ENCODE results near the gene SLC4A1.

The SLC4A1 gene

DNA sequence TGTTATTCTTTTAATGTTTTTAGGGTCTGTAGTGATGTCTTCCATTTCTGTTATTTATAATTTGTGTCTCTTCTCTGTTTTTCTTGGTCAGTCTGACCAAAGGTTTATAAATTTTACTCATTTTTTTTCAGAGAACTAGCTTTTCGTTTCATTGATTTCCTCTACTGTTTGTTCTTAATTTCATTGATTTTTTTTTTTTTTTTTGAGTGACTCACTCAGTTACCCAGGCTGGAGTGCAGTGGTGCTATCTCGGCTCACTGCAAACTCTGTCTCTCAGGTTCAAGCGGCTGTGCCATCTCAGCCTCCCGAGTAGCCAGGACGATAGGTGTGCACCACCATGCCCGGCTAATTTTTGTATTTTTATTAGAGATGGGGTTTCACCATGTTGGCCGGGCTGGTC, 35.9 kb downstream of the SLC4A1 start:
- TF ChIP-seq CTCF (IDR thresholded peaks at IDR 0.05; ENCODE audit: insufficient read depth, low read length, poor library complexity, severe bottlenecking) = no peak
- Histone ChIP-seq H3K27me3 (replicated peaks; ENCODE audit: control insufficient read depth, insufficient read depth, low read length) (no peaks in the 10 kb centered on the region), H3K4me3 (replicated peaks; ENCODE audit: low read depth, low read length) (no peak overlapping the region), H3K36me3 (ENCODE audit: control insufficient read depth, insufficient read depth, low read length) (no peaks in the 10 kb centered on the region)
- no peak for DNase-seq (ENCODE audit: extremely low read depth, insufficient read length)

DNA sequence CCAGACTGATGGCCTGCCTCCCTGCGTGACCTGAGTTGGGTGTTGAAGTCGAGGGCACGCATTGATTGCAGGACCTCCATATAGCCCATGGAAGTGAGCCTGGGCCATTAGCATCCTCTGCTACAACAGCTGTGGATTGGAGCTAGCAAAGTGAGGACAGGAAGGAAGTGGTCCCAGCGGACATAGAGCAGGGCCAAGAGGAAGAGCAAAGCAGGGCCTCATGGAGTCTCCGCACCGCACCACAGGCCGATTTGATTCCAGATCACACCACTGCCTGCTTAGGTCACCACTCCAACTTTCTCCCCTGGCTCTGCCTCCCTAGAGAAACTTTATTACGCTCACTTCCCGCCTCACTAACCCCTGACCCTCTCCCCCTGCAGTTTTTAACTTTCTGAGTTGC, 37.8 kb downstream of the SLC4A1 start:
- no peak overlapping the region for H3K4me3 ChIP-seq (replicated peaks; ENCODE audit: low read depth, low read length)
- H3K27me3 ChIP-seq (replicated peaks; ENCODE audit: control insufficient read depth, insufficient read depth, low read length) = no peaks in the 10 kb centered on the region
- DNase-seq (ENCODE audit: extremely low read depth, insufficient read length) = no peak
- TF ChIP-seq CTCF (IDR thresholded peaks at IDR 0.05; ENCODE audit: insufficient read depth, low read length, poor library complexity, severe bottlenecking) = no peak
- no peaks in the 10 kb centered on the region for H3K36me3 ChIP-seq (ENCODE audit: control insufficient read depth, insufficient read depth, low read length)

DNA sequence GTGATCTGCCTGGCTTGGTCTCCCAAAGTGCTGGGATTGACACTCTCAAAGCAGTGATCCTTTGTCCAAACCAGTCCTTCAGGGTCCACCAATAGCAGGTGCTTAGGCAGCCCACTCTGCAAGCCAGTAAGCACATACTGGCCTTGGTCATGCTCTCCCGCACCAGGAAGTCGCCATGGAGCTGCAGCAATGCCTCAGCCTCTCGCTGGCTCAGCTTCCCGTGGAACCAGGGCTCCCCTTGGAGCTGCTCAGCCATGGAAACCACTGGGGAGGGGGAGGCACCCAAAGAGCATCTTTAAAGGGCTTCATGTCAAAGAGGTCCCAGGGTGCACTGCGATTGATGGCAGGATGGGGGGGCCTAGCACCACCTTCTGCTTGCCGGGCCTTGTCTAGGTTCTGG, 38.8 kb downstream of the SLC4A1 start:
- DNase-seq (ENCODE audit: extremely low read depth, insufficient read length) = no peak
- H3K27me3 ChIP-seq (replicated peaks; ENCODE audit: control insufficient read depth, insufficient read depth, low read length) = no peaks in the 10 kb centered on the region
- H3K4me3 ChIP-seq (replicated peaks; ENCODE audit: low read depth, low read length) = no peak overlapping the region
- H3K36me3 ChIP-seq (ENCODE audit: control insufficient read depth, insufficient read depth, low read length) = no peaks in the 10 kb centered on the region
- no peak for TF ChIP-seq CTCF (IDR thresholded peaks at IDR 0.05; ENCODE audit: insufficient read depth, low read length, poor library complexity, severe bottlenecking)

GRCh38 chr17:44223541-44224071, 44.3 kb downstream of the SLC4A1 start:
- Histone ChIP-seq H3K4me3 (replicated peaks; ENCODE audit: low read depth, low read length) (no peak overlapping the region), H3K36me3 (ENCODE audit: control insufficient read depth, insufficient read depth, low read length) (no peaks in the 10 kb centered on the region), H3K27me3 (replicated peaks; ENCODE audit: control insufficient read depth, insufficient read depth, low read length) (no peaks in the 10 kb centered on the region)
- DNase-seq (ENCODE audit: extremely low read depth, insufficient read length) = no peak
- no peak for TF ChIP-seq CTCF (IDR thresholded peaks at IDR 0.05; ENCODE audit: insufficient read depth, low read length, poor library complexity, severe bottlenecking)

DNA sequence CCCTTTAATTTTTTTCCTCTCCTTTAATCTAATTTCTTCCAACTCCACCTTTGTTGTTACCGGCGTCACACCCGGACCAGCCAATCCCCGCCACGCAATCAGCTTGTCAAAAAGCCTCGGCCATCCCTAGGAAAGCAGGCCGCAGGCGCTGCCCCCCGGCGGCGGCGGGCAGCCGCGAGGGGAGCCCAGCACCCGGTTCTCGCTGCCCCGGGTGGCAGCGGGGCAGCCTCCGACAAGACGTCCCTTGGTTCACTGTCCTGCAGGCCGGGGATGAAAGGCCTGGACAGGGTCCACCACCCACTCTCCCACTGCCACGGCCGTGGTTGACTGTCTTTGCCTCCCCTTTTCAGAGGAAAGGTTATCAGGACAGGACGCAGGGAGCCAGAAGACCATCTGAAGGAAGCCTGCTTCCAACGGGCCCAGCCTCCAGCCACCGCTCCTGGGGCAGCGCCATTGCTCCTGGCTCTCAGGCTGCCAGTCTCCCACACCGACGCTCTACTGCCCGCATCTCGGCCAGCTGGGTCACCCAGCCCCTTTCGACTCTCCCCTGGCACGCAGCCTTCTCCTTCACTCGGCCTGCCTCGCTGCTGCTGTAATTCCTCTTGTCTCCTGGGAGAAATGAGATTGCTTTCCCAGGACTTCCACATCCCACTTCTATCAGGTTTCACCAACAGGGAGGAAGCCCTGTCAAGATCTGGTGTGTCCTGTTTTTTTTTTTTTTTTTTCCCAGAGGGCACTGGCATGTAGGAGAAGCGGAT, 45.6 kb downstream of the SLC4A1 start:
- no peaks in the 10 kb centered on the region for H3K36me3 ChIP-seq (ENCODE audit: control insufficient read depth, insufficient read depth, low read length)
- DNase-seq (ENCODE audit: extremely low read depth, insufficient read length) = peak; percentile 66
- TF ChIP-seq CTCF (IDR thresholded peaks at IDR 0.05; ENCODE audit: insufficient read depth, low read length, poor library complexity, severe bottlenecking) = peak; percentile 41
- H3K27me3 ChIP-seq (replicated peaks; ENCODE audit: control insufficient read depth, insufficient read depth, low read length) = no peaks in the 10 kb centered on the region
- peak overlapping the region; percentile 92 for H3K4me3 ChIP-seq (replicated peaks; ENCODE audit: low read depth, low read length)

DNA sequence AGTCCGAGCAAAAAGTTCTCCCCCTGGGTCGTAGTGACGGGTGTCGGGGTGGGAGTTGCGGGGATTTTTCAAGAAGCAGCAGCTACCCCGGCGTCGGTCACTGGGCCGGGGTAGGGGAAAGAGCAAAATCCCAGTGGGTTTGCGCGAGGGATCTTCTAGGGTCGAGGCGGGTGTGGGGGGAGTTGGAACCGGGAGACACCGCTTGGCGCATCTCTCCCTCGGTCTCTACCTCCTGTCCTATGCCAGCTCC, 46.1 kb downstream of the SLC4A1 start:
- Histone ChIP-seq H3K27me3 (replicated peaks; ENCODE audit: control insufficient read depth, insufficient read depth, low read length) (no peaks in the 10 kb centered on the region), H3K4me3 (replicated peaks; ENCODE audit: low read depth, low read length) (peak overlapping the region; percentile 92), H3K36me3 (ENCODE audit: control insufficient read depth, insufficient read depth, low read length) (no peaks in the 10 kb centered on the region)
- TF ChIP-seq CTCF (IDR thresholded peaks at IDR 0.05; ENCODE audit: insufficient read depth, low read length, poor library complexity, severe bottlenecking) = no peak
- no peak for DNase-seq (ENCODE audit: extremely low read depth, insufficient read length)
